HFFc6 (cell line): ENCODE data around the gene SAMM50. TPM values are rescaled to one million over a fixed set of nuclear protein-coding genes. Genes with fewer than 3 reads are reported as not detected.

ENCODE experiments used
- DNase-seq: peaks from one replicate; pipeline ENCODE4 v3.0.0-alpha.2; 2018
- H3K27ac Mint-ChIP-seq: 2 replicates; pipeline ENCODE4 v1.8.0; 2020; ENCODE audit warnings: mild to moderate bottlenecking, mixed read lengths
- H3K27me3 Mint-ChIP-seq: 2 replicates; pipeline ENCODE4 v1.8.0; 2021; ENCODE audit warnings: mild to moderate bottlenecking, moderate library complexity, mixed read lengths; ENCODE audit not compliant: insufficient read depth
- H3K36me3 Mint-ChIP-seq: 2 replicates; pipeline ENCODE4 v1.8.0; 2021; ENCODE audit warnings: low read depth, mixed read lengths
- H3K4me1 Mint-ChIP-seq: 2 replicates; pipeline ENCODE4 v1.8.0; 2020; ENCODE audit warnings: low read depth, mixed read lengths
- H3K4me3 Mint-ChIP-seq: 2 replicates; pipeline ENCODE4 v1.8.0; 2020; ENCODE audit warnings: mild to moderate bottlenecking, moderate library complexity, mixed read lengths
- H3K9me3 Mint-ChIP-seq: 2 replicates; pipeline ENCODE4 v1.8.0; 2020; ENCODE audit warnings: mild to moderate bottlenecking, mixed read lengths
- CTCF ChIP-seq: fragments of 200-600 bp; sonication (generic); IDR thresholded peaks from 2 replicates; pipeline ENCODE4 v1.5.0; 2021; ENCODE audit warnings: antibody characterized with exemption, mild to moderate bottlenecking
- total RNA-seq, 6 experiments: library from RNA; stranded (reverse); fragmentation: NEBNext Ultra II Directional; extraction: Animal tissue kit (Norgen Biotek cat#: 25700); gene quantifications; 2 replicates in 1 of 6; 3 replicates in 5 of 6; pipeline ENCODE4 v1.2.3, GENCODE V29; 2021

SAMM50 gene
- total RNA-seq, 6 experiments from 2014 or later = 51.6 to 57.2 (median 53.3) TPM

GRCh38 chr22:44031158-44031952, 76.1 kb downstream of the SAMM50 start:
- no peak for DNase-seq
- Mint-ChIP-seq H3K27ac (no peak overlapping the region), H3K27me3 (no peaks in the 10 kb centered on the region; the same call in 1 of the 2 replicates), H3K4me3 (no peak overlapping the region), H3K36me3 (no peaks in the 10 kb centered on the region), H3K9me3 (no peaks in the 10 kb centered on the region), H3K4me1 (no peaks in the 10 kb centered on the region)
- no peak for TF ChIP-seq CTCF

- no peak for TF ChIP-seq CTCF
- H3K36me3 Mint-ChIP-seq = no peaks in the 10 kb centered on the region
- H3K27ac Mint-ChIP-seq = no peak overlapping the region
- peaks cover 1% of the 10 kb centered on the region for H3K4me1 Mint-ChIP-seq
- H3K27me3 Mint-ChIP-seq = no peaks in the 10 kb centered on the region; the same call in 1 of the 2 replicates
- no peak for DNase-seq
- no peaks in the 10 kb centered on the region for H3K9me3 Mint-ChIP-seq
- no peak overlapping the region for H3K4me3 Mint-ChIP-seq
Measured at GRCh38 chr22:44032126-44032730, 77.0 kb downstream of the SAMM50 start.

- Mint-ChIP-seq H3K36me3 (no peaks in the 10 kb centered on the region), H3K4me3 (no peak overlapping the region), H3K27ac (no peak overlapping the region)
Measured at GRCh38 chr22:44033287-44033686, 78.0 kb downstream of the SAMM50 start.

GRCh38 chr22:44033694-44034093, 78.5 kb downstream of the SAMM50 start:
- Mint-ChIP-seq H3K36me3 (no peaks in the 10 kb centered on the region), H3K4me3 (no peak overlapping the region), H3K27ac (no peak overlapping the region), H3K27me3 (no peaks in the 10 kb centered on the region; the same call in 1 of the 2 replicates), H3K9me3 (no peaks in the 10 kb centered on the region), H3K4me1 (peaks cover 14% of the 10 kb centered on the region)
- DNase-seq = no peak
- TF ChIP-seq CTCF = no peak

More at GRCh38 chr22:44033287-44033686, 78.0 kb downstream of the SAMM50 start:
- DNase-seq = no peak
- peaks cover 12% of the 10 kb centered on the region for H3K4me1 Mint-ChIP-seq
- no peaks in the 10 kb centered on the region; the same call in 1 of the 2 replicates for H3K27me3 Mint-ChIP-seq
- no peaks in the 10 kb centered on the region for H3K9me3 Mint-ChIP-seq
- no peak for TF ChIP-seq CTCF

- Mint-ChIP-seq H3K4me1 (peaks cover 18% of the 10 kb centered on the region), H3K27ac (peak overlapping the region; percentile 89)
Measured at GRCh38 chr22:44037519-44038375, 82.5 kb downstream of the SAMM50 start.

More at GRCh38 chr22:44037519-44038375, 82.5 kb downstream of the SAMM50 start:
- H3K36me3 Mint-ChIP-seq = peaks cover 4% of the 10 kb centered on the region; the same call in 1 of the 2 replicates
- DNase-seq = peak; percentile 94
- peak overlapping the region; percentile 78 for H3K4me3 Mint-ChIP-seq
- H3K9me3 Mint-ChIP-seq = no peaks in the 10 kb centered on the region
- H3K27me3 Mint-ChIP-seq = no peaks in the 10 kb centered on the region; the same call in none of the 2 replicates
- TF ChIP-seq CTCF = no peak
